Measurements from ENCODE around the gene MICAL2.

DNA sequence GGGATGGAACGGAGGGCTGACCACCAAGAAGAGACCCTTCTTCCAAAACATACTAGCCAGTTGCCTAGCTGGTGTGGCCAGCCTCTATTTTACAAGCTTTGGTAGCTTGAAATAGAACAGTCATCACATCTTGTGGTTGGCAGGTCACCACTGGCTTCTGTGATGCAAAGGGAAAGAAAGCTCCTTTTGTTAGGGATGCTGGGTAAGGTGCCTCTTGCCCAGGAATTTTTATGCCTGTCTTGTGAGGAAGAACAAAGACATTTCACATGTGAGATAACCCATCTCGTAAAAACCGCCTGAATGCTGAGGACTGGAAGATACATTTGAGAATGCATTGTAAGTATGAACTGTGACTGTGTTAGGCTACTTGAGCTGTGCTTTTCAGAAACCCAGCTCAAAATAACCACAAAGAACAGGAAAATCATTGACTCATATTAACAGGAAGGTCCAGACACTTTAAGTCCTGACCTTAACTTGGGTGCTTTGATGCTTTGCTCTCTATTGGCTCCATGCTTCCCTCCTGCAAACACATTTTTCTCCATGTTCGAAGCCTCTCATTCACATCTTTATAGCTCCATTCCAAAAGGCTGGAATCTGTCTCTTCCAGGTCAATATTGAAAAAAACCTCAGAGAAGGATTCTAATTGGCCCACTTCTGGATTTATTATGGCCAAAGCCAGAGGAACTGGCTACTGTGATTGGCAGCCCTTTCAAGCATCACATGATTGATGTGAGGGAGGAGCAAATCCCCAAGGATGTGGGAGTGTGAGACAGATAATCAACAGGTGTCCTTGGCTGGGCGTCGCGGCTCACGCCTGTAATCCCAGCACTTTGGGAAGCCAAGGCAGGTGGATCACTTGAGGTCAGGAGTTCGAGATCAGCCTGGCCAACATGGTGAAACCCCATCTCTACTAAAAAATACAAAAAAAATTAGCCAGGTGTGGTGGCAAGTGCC, 53.9 kb downstream of the MICAL2 start:
- TF ChIP-seq EZH2 (IDR thresholded peaks at IDR 0.05), result no peak
- TF ChIP-seq POLR2AphosphoS5 (IDR thresholded peaks at IDR 0.05; ENCODE audit: borderline replicate concordance, low read depth, low read length), result no peak
- no peak for TF ChIP-seq FOXP2 (optimal IDR thresholded peaks at IDR 0.05; ENCODE audit: control extremely low read depth, extremely low read length, insufficient read depth)
